HepG2 (cell line): ENCODE results near the gene NUDT19. TPM values are rescaled to one million over a fixed set of nuclear protein-coding genes. Genes with fewer than 3 reads are reported as not detected.
A peak's percentile ranks its signal among the peaks of the same experiment; 100 is the strongest.

Experiments used
- ATAC-seq: fragments of 200-7000 bp; cut with Tn5 transposase; 3 replicates; pipeline ENCODE4 v1.9.1; 2020; ENCODE audit warnings: mild to moderate bottlenecking, moderate library complexity
- BruUV-seq: library from RNA; stranded (reverse); fragments of 400-500 nt; replicated peaks from 2 replicates; lab custom pipeline; 2021; lab: Mats Ljungman, UMichigan
- CTCF ChIA-PET: fragments of 300-600 bp; formaldehyde crosslinking; extraction: SDS; loops from one replicate; lab custom pipeline; 2021; ENCODE audit warnings: low total read pairs, inconsistent platforms, low intra/inter-chr PET ratio; lab: Yijun Ruan, JAX
- POLR2A ChIA-PET: fragments of 350-600 bp; sonication (Branson Sonifier 250); formaldehyde crosslinking; loops from one replicate; lab custom pipeline; 2020; ENCODE audit warnings: antibody characterized with exemption, inconsistent platforms; lab: Yijun Ruan, JAX
- DNase-seq: peaks from one replicate; pipeline ENCODE4 v3.0.0-alpha.2; 2015; ENCODE audit warnings: low spot score
- FAIRE-seq: peaks from 3 replicates; lab custom pipeline; 2011; peaks lifted over from hg19 to GRCh38; lab: Jason Lieb, UNC
- H2AFZ ChIP-seq: one replicate; pipeline ENCODE4 v1.6.1; 2011; ENCODE audit warnings: low read length, inconsistent platforms
- H3K27ac ChIP-seq: fragments of 300-600 bp; 3 replicates; pipeline ENCODE4 v1.8.0; 2011; ENCODE audit warnings: mixed run types, mild to moderate bottlenecking, mixed read lengths, low read length, inconsistent platforms; ENCODE audit not compliant: insufficient read depth; ENCODE audit errors: extremely low read length
- H3K27me3 ChIP-seq, 2 experiments: fragments of 200-600 bp in 1 of 2; 2 replicates in 1 of 2; 3 replicates in 1 of 2; pipeline versions ENCODE4 v1.6.0 to v1.8.0; 2011; ENCODE audit warnings: low read length in 2 of 2, mild to moderate bottlenecking in 2 of 2, moderate library complexity in 2 of 2, inconsistent platforms in 1 of 2; ENCODE audit not compliant: insufficient read depth in 2 of 2, control insufficient read depth in 1 of 2
- H3K36me3 ChIP-seq, 2 experiments: fragments of 200-600 bp in 1 of 2; replicated peaks in 1 of 2; 2 replicates in 1 of 2; 3 replicates in 1 of 2; pipeline versions ENCODE4 v1.5.1 to v1.8.0; 2011; ENCODE audit warnings: low read length in 2 of 2, inconsistent platforms in 1 of 2; ENCODE audit not compliant: insufficient read depth in 2 of 2, control insufficient read depth in 1 of 2
- H3K4me1 ChIP-seq: 2 replicates; pipeline ENCODE4 v1.5.1; 2012; ENCODE audit warnings: low read length, inconsistent platforms; ENCODE audit not compliant: insufficient read depth
- H3K4me2 ChIP-seq: 2 replicates; pipeline ENCODE4 v1.6.0; 2011; ENCODE audit warnings: low read depth, low read length, inconsistent platforms
- H3K4me3 ChIP-seq, 3 experiments: fragments of 200-600 bp in 1 of 3; sonication (generic), shearing (Covaris generic) in 1 of 3; replicated peaks in 1 of 3; 2 replicates each; pipeline ENCODE4 v1.5.1; 2011 to 2016; ENCODE audit warnings: low read length in 3 of 3, inconsistent platforms in 2 of 3, low read depth in 2 of 3, mild to moderate bottlenecking in 2 of 3, control low read depth in 1 of 3, mixed read lengths in 1 of 3; ENCODE audit not compliant: insufficient read depth in 1 of 3
- H3K79me2 ChIP-seq: one replicate; pipeline ENCODE4 v1.6.1; 2011; ENCODE audit warnings: low read length, inconsistent platforms; ENCODE audit not compliant: insufficient read depth
- H3K9ac ChIP-seq: 2 replicates; pipeline ENCODE4 v1.6.0; 2011; ENCODE audit warnings: mild to moderate bottlenecking, low read depth, low read length, inconsistent platforms; ENCODE audit not compliant: insufficient read depth
- H3K9me3 ChIP-seq: 2 replicates; pipeline ENCODE4 v1.5.1; 2012; ENCODE audit warnings: mild to moderate bottlenecking, low read length
- H4K20me1 ChIP-seq: 2 replicates; pipeline ENCODE4 v1.6.0; 2011; ENCODE audit warnings: inconsistent platforms, mild to moderate bottlenecking, low read length, moderate library complexity; ENCODE audit not compliant: insufficient read depth
- ADNP ChIP-seq: sonication (generic); formaldehyde crosslinking; IDR thresholded peaks from 2 replicates; pipeline ENCODE4 v1.4.0; 2020; ENCODE audit warnings: missing genetic modification reagents
- ATF4 ChIP-seq, 2 experiments: fragments of 450-650 bp in 1 of 2; sonication (generic) in 1 of 2; formaldehyde crosslinking; IDR thresholded peaks; 2 replicates each; pipeline versions ENCODE4 v1.5.0 to v1.8.0; 2020 to 2022; ENCODE audit warnings: mild to moderate bottlenecking in 1 of 2, missing genetic modification reagents in 1 of 2
- CBFB ChIP-seq: sonication (generic); formaldehyde crosslinking; IDR thresholded peaks from 2 replicates; pipeline ENCODE4 v1.4.0; 2020; ENCODE audit warnings: missing genetic modification reagents
- GPN1 ChIP-seq: sonication (generic); formaldehyde crosslinking; IDR thresholded peaks from 2 replicates; pipeline ENCODE4 v1.5.1; 2020; ENCODE audit warnings: missing genetic modification reagents, borderline replicate concordance
- KLF11 ChIP-seq: IDR thresholded peaks from 2 replicates; pipeline ENCODE4 v1.6.1; 2016; ENCODE audit warnings: missing compliant biosample characterization
- SALL1 ChIP-seq: sonication (generic); formaldehyde crosslinking; IDR thresholded peaks from 2 replicates; pipeline ENCODE4 v1.8.0; 2022; ENCODE audit warnings: mild to moderate bottlenecking, missing genetic modification reagents
- SKI ChIP-seq: fragments of 450-650 bp; IDR thresholded peaks from one replicate; pipeline ENCODE4 v1.6.1; 2018; ENCODE audit warnings: mild to moderate bottlenecking; ENCODE audit not compliant: partially characterized antibody
- SP5 ChIP-seq: IDR thresholded peaks from 2 replicates; pipeline ENCODE4 v1.6.1; 2016; ENCODE audit warnings: low read depth, borderline replicate concordance
- SRY ChIP-seq: sonication (generic); formaldehyde crosslinking; IDR thresholded peaks from 2 replicates; pipeline ENCODE4 v1.8.0; 2022; ENCODE audit warnings: mild to moderate bottlenecking, missing genetic modification reagents
- TEAD3 ChIP-seq: optimal IDR thresholded peaks from 2 replicates; pipeline ENCODE3; 2016; ENCODE audit warnings: borderline replicate concordance
- TGIF2 ChIP-seq: IDR thresholded peaks from 2 replicates; pipeline ENCODE4 v1.6.1; 2016; ENCODE audit warnings: control low read depth, missing compliant biosample characterization
- ZNF296 ChIP-seq: sonication (generic); formaldehyde crosslinking; conservative IDR thresholded peaks from 2 replicates; pipeline ENCODE4 v1.5.0; 2020; ENCODE audit warnings: mild to moderate bottlenecking, missing genetic modification reagents
- ZNF512 ChIP-seq: sonication (generic); formaldehyde crosslinking; IDR thresholded peaks from 2 replicates; pipeline ENCODE4 v1.4.0; 2020; ENCODE audit warnings: mild to moderate bottlenecking, missing genetic modification reagents
- ZNF546 ChIP-seq: sonication (generic); formaldehyde crosslinking; conservative IDR thresholded peaks from 2 replicates; pipeline ENCODE4 v1.8.1; 2023; ENCODE audit warnings: mild to moderate bottlenecking, missing genetic modification reagents
- WGBS: methylation state at CpG from one replicate; pipeline ENCODE4 v1.1.6; 2017; ENCODE audit warnings: low lambda C conversion rate; 5-methylcytosine and 5-hydroxymethylcytosine counted together
- in situ Hi-C: cut with HindIII; loops from 2 replicates; pipeline ENCODE4 v1.10.0; 2017; ENCODE audit warnings: low pct_unique_long_range_greater_than_20kb; ENCODE audit not compliant: extremely low pct_ligation_motif_present
- intact Hi-C: fragments of 100-400 bp; cut with micrococcal nuclease; formaldehyde crosslinking; loops from one replicate; pipeline ENCODE4 v1.10.0; 2022; ENCODE audit not compliant: unreplicated experiment
- polyA plus RNA-seq, 8 experiments: library from polyadenylated mRNA; depleted of rRNA in 3 of 8; stranded (reverse) in 7 of 8; unstranded in 1 of 8; fragments of >200 nt; fragmentation: Illumina TruSeq in 4 of 8; extraction: Trizol in 4 of 8; gene quantifications; 2 replicates each; pipeline versions ENCODE4 v1.2.1 to v1.2.3, GENCODE V29; 2011 to 2016; ENCODE audit warnings: low read depth in 4 of 8, missing spikeins in 1 of 8, mixed read lengths in 1 of 8; ENCODE audit not compliant: insufficient read depth in 1 of 8
- total RNA-seq, 5 experiments: library from RNA; depleted of rRNA; stranded (reverse); fragments of >200 nt; fragmentation: Illumina TruSeq; extraction: Trizol; gene quantifications; 2 replicates each; pipeline ENCODE4 v1.2.3, GENCODE V29; 2016; ENCODE audit warnings: low read depth in 1 of 5
- TF ChIP-seq, protein P1 (sequence below), 2 experiments: sonication (generic) in 1 of 2; formaldehyde crosslinking in 1 of 2; IDR thresholded peaks; 2 replicates each; pipeline versions ENCODE4 v1.6.1 to v1.9.0; 2014 to 2022; ENCODE audit warnings: antibody characterized with exemption in 1 of 2, borderline replicate concordance in 1 of 2, inconsistent platforms in 1 of 2, low read depth in 1 of 2, missing genetic modification reagents in 1 of 2

The NUDT19 gene
- total and polyA plus RNA-seq, 2 of the 13 experiments (the other 11 are each of a cell fraction or from before 2014, with no cell fraction given), result 3.1 to 3.6 TPM

GRCh38 chr19:32661318-32661717 is 30.3 kb upstream of the NUDT19 start (continued):
- TF ChIP-seq TEAD3 (peak; percentile 27), ZNF546 (no peak), CBFB (CRISPR knock-in tag) (no peak), GPN1 (CRISPR knock-in tag) (no peak), TGIF2 (CRISPR knock-in tag) (no peak), ATF4 (CRISPR knock-in tag; IDR thresholded peaks at IDR 0.05) (peak in 1 of 2 experiments; percentile 48; a peak in 1 of 4 replicates), SKI (peak; percentile 31), SALL1 (no peak), ZNF296 (CRISPR knock-in tag) (no peak), SP5 (CRISPR knock-in tag) (0 out of 2 replicates have a peak, but pooled peaks have one; percentile 12)

GRCh38 chr19:32662186-32662585 is 29.4 kb upstream of the NUDT19 start:
- DNase-seq, result no peak
- intact Hi-C loops, result no loop called here
- no peak overlapping the region for H3K9ac ChIP-seq
- peaks cover 17% of the 10 kb centered on the region for H3K79me2 ChIP-seq
- in situ Hi-C loops, result no loop called here
- POLR2A ChIA-PET, result no interaction called here
- ATAC-seq, result no peak
- WGBS, result 62% methylated on average over 3 of the region's 3 CpGs
- 0 out of 2 replicates have a peak, but pooled peaks cover 13% of the 10 kb centered on the region for H4K20me1 ChIP-seq
- no TSS peak for BruUV-seq
- peaks cover 3 to 19% of the 10 kb centered on the region in 2 experiments; a peak in 4 of 5 replicates for H3K36me3 ChIP-seq
- no peaks in the 10 kb centered on the region for H3K27me3 ChIP-seq
- H3K27ac ChIP-seq, result no peak overlapping the region
- H3K9me3 ChIP-seq, result no peaks in the 10 kb centered on the region
- no peak overlapping the region for H3K4me2 ChIP-seq
- CTCF ChIA-PET, result no interaction called here
- no peak overlapping the region for H2AFZ ChIP-seq
- H3K4me3 ChIP-seq, result no peak overlapping the region
- peaks cover 14% of the 10 kb centered on the region for H3K4me1 ChIP-seq
- FAIRE-seq, result no peak
- TF ChIP-seq KLF11 (no peak), SRY (CRISPR knock-in tag) (no peak), ZNF512 (CRISPR knock-in tag) (no peak), ADNP (CRISPR knock-in tag) (no peak)
- TF ChIP-seq, protein P1, sequence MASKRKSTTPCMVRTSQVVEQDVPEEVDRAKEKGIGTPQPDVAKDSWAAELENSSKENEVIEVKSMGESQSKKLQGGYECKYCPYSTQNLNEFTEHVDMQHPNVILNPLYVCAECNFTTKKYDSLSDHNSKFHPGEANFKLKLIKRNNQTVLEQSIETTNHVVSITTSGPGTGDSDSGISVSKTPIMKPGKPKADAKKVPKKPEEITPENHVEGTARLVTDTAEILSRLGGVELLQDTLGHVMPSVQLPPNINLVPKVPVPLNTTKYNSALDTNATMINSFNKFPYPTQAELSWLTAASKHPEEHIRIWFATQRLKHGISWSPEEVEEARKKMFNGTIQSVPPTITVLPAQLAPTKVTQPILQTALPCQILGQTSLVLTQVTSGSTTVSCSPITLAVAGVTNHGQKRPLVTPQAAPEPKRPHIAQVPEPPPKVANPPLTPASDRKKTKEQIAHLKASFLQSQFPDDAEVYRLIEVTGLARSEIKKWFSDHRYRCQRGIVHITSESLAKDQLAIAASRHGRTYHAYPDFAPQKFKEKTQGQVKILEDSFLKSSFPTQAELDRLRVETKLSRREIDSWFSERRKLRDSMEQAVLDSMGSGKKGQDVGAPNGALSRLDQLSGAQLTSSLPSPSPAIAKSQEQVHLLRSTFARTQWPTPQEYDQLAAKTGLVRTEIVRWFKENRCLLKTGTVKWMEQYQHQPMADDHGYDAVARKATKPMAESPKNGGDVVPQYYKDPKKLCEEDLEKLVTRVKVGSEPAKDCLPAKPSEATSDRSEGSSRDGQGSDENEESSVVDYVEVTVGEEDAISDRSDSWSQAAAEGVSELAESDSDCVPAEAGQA (IDR thresholded peaks at IDR 0.05; ENCODE audit: low read depth), result no peak
- TF ChIP-seq, protein P1 (CRISPR knock-in tag; IDR thresholded peaks at IDR 0.05; ENCODE audit: borderline replicate concordance), result no peak
